GM19468 (cell line): ENCODE measurements around the gene DOCK1.

Experiments used
- ATAC-seq: cut with Tn5 transposase; IDR thresholded peaks from one replicate; pipeline ENCODE4 v1.9.1; 2021; ENCODE audit warnings: mild to moderate bottlenecking, moderate library complexity, moderate number of reproducible peaks; ENCODE audit not compliant: unreplicated experiment; ENCODE audit errors: extremely low read depth

Gene DOCK1

GRCh38 chr10:127242914-127243313, 337.7 kb downstream of the DOCK1 start:
- ATAC-seq: no peak

- ATAC-seq: no peak
Measured at GRCh38 chr10:127243490-127244272, 338.5 kb downstream of the DOCK1 start.

- ATAC-seq: no peak
Measured at GRCh38 chr10:127245456-127245855, 340.2 kb downstream of the DOCK1 start.

DNA sequence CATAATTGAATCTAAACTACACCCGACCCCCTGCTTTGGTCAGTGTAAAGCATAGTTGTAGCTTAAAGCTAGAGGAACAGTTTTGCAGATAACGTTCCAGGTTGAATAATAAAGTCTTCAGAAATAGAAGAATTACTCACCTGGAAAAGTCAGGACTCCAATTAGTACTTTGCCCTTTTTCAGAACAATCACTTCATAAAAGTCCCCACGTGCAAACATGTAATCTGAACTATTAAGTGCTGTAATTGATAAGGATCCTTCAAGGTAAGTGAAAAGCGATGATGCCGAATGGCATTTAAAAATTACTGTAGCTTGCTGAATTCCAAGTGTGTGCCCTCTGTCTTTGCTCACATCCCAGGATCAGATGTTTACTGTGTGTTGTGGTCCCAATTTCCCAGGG, 344.8 kb downstream of the DOCK1 start:
- ATAC-seq: no peak

- ATAC-seq: no peak
Measured at GRCh38 chr10:127252818-127253217, 347.6 kb downstream of the DOCK1 start.

DNA sequence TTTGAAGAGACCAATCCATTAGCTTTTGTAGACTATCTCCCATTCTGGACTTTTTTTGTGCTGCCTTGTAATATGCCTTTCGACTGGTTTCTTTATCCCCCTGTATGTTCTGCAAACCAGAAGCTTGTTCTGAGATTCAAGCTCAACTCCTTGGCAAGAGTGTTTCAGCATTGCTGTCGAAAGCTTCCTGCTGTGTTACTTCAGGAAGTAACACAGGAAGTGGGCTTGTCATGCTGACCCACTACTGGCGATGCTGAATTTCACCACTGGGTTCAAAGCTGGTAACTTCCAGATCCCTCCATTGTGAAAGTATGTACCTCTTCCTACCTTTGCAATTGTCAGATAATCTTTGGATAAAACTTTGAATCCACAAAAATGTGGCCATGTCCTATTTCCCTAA, 349.0 kb downstream of the DOCK1 start:
- ATAC-seq: no peak

GRCh38 chr10:127257395-127257794, 352.2 kb downstream of the DOCK1 start:
- ATAC-seq: no peak

DNA sequence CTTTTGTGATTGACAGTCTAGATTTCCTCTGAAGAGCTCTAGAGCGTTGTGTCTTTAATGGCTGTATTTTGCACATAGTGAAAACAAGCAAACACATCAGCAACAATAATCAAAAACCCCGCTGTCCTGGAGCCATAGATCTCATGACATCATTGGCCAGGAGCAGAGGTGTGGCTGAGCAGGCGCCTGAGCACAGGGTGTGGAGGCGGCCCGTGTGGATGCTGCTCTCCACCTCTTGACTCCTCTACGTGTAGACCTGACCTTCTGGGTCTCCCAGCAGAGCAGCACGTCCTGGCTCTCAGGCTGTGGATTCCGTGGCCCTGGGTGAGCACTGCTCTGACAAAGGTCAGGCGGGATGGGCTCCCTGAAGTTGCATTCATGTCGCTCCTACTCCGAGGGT, 354.1 kb downstream of the DOCK1 start:
- no peak for ATAC-seq

GRCh38 chr10:127262606-127263005, 357.4 kb downstream of the DOCK1 start:
- no peak for ATAC-seq

- no peak for ATAC-seq
Measured at GRCh38 chr10:127265288-127265687, 360.1 kb downstream of the DOCK1 start.

- no peak for ATAC-seq
Measured at GRCh38 chr10:127266431-127266830, 361.2 kb downstream of the DOCK1 start.

GRCh38 chr10:127267442-127267841, 362.2 kb downstream of the DOCK1 start:
- ATAC-seq: no peak

DNA sequence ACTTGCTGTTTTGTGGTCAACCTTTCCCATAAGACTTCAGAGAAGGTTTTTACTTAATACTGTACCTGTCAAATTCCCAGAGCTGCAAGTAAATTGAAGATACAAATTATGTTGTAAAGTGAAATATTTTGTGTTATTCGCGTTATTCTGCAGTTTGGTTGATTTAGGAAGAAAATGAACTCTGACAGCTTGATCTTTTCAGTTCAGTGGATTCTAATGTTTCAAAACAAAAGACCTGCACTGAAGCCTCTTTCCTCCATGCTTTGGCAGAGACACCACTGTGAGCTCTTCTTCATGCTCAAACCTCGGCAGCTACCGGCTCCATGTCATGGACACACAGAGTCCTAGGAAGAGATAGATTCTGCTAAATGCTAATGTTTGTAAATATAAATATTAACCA, 366.8 kb downstream of the DOCK1 start:
- no peak for ATAC-seq

DNA sequence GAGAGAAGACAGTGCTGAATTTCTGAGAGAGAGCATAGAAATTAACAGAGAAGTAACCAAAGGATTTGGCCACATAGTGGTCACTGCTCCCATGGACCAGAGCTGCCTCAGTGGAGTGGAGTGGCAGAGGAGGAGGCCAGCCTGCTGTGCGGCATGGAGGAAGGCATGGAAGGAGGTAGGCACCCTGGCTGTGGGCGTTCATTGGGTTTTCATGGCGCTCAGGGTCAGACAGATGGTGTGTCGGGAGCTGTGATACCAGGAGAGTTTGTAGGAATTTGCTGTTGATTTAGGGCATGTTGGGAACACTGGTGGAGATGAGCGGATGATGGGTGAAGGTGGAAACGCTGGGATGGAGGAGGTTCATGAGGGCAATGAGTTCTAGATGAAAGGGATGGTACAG, 370.0 kb downstream of the DOCK1 start:
- no peak for ATAC-seq

DNA sequence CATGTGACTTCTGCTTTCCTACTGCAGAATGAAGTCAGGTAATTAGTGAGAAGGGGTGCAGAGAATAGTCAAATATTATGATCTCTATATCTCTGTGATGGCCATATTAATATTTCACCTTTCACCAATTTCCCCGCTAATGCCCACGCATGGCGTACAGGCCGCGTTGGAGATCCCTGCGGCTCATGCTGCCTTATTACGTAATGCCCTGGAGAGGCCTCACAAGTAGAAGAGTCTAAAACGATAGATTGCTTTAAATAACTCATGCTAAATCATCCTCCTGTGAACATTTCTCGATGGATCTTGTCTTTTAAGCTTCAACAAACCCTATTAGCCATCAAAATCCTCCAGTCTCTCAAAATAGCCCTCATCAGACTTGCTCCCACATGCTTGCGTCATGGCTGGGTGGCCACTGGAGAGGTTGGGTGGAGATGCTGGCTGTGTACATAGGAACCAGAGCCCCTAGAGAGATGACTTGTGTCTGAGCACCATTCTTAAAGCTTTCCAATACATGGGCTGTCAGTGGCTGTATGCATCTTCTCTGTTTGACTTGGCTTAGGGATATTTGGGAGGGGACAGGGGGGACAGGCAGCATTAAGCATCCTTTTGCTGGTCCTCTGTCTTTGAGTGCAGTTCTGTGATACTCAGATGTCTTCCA, 370.7 kb downstream of the DOCK1 start:
- no peak for ATAC-seq

DNA sequence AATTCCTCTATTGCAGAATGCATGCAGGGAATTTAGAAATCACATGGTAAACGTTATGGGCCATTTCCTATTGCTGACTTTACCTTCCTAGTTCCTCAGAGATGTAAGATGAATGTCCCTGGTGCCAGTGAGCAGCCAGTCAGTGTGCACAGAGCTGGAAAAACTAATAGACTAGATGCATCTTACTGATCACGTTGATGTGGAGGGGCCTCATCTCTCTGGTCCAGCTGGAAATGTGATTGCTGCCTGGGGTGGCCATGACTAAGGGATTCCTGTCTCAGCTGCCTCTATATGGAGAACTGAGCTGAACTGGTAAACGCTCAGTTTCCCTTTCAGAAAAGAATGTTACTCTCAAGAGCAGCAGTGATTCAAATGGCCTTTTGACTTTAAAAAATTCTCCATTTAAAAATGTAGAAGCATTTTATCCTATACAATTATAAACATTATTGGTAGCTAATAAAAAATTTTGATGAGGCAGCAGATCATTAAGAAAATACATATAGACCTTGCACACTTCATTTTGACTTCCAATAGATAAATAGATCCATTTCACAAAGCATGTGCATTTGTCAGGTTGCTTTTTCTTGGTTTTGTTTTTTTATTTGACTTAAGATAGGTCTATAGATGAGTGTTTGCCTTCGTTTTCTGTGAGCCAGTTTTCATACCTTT, 371.7 kb downstream of the DOCK1 start:
- ATAC-seq: no peak

GRCh38 chr10:127278001-127278400, 372.8 kb downstream of the DOCK1 start:
- ATAC-seq: no peak

- ATAC-seq: no peak
Measured at GRCh38 chr10:127279334-127279774, 374.1 kb downstream of the DOCK1 start.

- no peak for ATAC-seq
Measured at GRCh38 chr10:127280446-127280845, 375.2 kb downstream of the DOCK1 start.

- ATAC-seq: no peak
Measured at GRCh38 chr10:127283017-127283416, 377.8 kb downstream of the DOCK1 start.

DNA sequence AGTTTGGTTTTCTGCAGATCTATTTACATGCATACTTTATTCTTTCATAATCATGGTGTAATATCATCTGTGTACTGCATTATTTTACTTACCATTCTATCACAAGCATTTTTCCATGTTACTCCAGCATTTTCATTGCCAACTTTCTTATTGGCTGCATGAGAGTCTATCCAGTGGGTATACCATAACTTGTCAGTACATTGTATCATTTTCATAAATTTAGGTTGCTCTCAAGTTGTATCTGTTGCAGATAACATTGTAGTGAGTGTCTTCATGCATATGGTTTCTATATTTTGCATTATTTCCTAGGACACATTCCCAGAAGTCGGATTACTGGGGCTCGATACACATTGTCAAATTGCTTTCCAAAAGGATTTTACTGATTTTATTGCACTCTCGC, 378.3 kb downstream of the DOCK1 start:
- ATAC-seq: no peak
